SW480 (cell line): Measurements from ENCODE around the gene PI3.

ENCODE experiments used
- DNase-seq: peaks from one replicate; pipeline ENCODE4 v3.0.0-alpha.2; 2016; ENCODE audit warnings: low spot score

PI3 gene

DNA sequence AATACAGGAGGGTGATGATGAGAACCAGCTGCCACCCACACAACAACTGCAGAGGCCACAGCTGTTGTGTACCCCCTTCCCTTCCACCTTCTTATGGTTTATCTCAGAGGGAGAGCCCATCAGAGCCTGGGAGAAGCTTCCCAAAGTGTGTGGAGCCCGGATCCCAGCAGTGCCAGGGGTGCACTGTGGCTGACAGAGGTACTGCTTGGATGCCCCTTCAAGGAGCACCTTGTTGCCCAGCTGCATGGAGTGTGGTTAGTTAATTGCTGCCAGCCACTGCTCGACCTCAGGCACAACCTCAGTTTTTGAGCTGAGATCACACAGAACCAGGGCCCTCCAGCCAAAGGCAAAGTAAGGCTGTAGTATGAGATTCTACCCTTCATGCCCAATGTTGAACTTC is 13.0 kb downstream of the PI3 start:
- no peak for DNase-seq

DNA sequence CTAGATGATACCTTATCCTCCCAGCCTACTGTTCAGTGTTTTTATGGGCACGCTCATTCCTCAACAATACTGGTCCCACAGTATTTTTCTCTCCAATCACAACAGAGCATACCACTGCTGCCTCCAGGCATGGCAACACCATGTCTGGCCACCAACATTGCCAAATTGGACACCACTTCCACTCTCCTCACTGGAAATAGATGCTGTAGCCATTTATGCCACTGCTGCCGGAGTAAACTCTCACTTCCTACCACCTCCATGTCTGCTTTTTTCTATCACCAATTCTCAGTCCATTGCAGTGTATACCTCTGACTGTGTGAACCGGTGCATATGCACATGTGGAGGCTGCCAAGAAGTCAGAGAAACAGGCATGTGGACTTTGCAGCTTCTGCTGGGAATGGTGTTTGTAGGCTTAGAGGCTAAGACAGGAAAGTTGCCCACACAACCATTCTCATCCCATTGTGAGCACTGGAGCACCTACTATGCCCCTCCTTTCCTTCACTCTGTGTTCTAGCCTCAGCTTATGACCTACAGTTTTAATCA is 14.4 kb downstream of the PI3 start:
- no peak for DNase-seq

DNA sequence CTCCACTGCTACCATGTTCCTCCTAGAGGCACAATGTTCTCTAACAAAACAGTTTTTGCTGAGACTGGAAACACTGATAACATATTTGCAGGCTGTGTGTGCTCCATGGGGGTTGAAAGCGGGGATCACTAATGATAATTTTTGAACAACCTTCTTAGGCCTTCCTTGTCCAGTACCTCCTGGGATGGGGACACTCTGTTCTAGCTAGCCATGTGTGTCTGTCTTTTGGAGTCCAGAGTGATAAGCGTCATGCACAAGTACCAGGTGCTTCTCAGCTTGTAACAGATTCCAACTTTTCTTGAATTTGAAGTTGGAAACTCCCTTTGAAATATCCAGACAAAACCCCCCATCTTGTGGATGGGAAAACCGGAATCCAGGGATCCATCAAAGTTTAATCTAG is 15.2 kb downstream of the PI3 start:
- DNase-seq, result no peak

DNA sequence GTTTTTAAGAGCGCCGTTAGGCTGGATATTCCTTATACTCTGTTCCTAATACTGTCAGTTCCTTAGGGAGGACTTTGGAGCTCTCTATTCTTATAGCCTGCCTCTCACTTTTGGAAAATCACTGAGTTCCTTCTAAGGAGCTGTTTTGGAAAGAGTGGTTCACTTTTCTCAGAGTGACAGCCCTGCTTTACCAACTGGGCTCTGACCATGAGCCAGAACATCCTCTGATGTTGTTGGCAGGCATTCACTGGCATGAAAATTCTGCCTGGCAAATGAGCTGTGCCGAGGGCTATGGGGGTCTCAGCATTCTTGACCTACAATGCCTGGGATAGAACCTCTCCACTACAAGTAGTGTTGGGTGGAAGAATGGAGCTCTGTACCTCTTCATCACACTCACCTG is 17.2 kb downstream of the PI3 start:
- DNase-seq, result no peak

DNA sequence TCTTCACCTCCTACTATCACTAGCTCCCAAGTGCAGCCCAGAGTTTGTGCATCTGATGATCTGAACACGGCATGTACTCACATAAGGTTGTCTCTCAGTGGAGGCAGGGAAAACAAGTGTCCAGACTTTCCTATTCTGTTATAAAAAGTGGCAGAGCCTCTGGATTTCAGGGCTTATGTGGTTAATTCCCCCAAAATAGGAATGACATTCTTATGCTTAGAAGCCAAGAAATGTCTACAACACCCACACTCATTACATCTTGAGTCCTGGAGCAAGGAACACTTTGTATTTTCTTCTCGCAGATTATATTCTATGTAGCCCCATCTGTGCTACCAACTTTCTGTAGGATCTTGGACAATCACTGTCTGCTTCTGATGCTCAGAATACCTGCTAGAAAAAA is 18.6 kb downstream of the PI3 start:
- DNase-seq, result no peak

DNA sequence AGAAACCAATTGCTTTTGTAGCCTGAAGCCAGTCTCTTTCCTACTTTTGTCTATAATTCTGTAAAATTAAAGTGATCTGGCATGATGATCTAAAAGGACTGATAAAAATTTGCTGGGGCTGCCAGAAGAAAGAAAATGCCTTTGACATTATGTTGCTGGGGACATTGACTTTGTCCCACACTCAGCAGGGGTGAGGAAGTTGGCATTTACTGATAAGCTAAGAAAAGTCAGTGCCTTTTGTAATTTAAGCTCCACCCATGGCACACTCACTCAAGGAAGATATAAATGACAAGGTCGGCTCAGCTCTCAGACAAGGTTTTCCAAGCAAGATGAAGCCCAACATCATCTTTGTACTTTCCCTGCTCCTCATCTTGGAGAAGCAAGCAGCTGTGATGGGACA is 32.0 kb downstream of the PI3 start, which contains the start of gene SEMG1:
SEMG1 (plus strand) TSS at position 309 of the 400 bp plus-strand sequence; CDS start at position 330, 21 bp downstream.
- no peak for DNase-seq

DNA sequence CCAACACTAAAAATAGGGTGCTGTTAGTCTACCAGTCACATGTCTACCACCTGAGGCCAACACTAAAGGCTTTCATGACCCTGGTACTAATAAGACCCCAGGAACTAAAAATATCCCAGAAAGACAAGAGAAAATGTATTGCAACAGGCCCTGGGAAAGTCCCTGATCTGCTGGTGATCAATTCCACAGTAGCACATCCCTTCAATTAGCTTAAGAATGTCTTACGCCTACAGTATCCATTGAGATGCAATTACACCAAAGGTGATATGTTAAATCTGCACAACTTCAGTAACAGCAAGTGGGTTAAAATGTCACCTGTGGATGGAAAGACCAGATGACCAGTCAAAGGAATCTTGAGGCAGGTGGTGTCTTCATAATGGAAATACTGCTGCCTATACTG is 35.2 kb downstream of the PI3 start:
- DNase-seq, result no peak

DNA sequence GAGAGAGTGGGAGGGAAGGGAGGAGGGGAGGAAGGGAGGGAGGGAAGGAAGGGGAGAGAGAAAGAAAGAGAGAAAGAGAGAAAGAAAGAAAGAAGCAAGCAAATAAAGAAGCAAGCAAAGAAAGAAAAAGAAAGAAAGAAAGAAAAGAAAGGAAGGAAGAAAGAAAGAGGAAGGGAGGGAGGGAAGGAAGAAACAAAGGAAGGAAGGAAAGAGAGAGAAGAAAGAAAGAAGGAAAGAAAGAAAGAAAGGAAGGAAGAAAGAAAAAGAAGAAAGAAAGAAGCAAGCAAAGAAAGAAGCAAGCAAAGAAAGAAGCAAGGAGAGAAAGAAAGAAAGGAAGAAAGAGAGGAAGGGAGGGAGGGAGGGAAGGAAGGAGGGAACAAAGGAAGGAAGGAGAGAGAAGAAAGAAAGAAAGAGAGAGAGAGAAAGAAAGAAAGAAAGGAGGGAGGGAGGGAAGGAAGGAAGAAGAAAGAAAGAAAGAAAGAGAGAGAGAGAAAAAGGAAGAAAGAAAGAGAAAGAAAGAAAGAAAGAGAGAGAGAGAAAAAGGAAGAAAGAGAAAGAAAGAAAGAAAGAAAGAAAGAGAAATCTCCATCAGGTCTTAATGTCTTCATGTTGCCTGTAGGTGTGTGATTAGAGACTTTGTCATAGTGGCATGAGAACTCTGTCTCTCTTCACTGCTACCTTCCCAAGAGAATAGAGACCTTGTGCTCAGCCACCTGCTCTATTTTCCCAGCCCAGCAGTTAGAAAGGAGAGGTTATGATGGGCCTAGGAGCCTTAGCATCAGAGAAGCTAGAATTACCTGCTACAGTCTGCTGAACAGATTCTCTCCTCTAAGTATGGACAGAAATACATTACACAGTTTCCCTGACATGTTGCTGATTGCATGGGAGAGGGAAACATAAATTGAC is 37.1 kb downstream of the PI3 start:
- peak; percentile 20 for DNase-seq

DNA sequence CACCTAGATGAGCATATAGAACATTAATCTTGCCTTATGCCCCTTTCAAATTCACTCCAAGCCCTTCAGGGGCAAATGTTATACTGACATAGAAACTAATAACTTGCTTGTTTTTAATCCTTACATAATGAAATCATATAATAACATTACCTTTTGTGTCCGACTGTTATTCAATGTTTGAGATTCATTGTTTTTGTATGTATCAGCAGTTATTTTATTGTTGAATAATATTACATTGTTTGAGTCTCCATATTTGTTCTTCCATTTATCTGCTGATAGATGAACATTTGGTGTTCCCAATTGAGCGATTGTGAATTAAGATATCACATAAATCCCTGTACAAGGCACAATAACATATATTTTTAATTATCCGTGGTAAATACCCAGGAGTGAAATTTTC is 38.1 kb downstream of the PI3 start:
- no peak for DNase-seq

DNA sequence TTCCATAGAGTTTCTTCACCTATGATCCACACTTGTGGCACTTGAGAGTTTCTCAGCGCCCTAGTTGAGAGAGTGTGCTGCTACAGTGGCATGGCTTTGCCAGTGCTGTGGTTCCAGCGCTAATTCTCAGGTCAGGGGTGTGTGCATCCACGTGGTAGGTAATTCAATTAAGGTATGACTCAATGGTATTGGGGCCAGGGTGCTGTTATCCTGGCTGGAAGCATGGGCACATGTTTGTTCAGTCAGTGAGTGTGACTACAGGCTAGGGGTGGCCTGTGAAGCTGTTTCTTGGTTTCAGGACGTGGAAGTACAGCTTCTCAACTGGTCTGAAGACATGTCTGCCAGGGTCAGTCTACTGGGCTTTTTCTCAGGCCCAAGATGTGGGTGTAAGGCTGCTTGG is 43.4 kb downstream of the PI3 start:
- DNase-seq, result peak; percentile 15

DNA sequence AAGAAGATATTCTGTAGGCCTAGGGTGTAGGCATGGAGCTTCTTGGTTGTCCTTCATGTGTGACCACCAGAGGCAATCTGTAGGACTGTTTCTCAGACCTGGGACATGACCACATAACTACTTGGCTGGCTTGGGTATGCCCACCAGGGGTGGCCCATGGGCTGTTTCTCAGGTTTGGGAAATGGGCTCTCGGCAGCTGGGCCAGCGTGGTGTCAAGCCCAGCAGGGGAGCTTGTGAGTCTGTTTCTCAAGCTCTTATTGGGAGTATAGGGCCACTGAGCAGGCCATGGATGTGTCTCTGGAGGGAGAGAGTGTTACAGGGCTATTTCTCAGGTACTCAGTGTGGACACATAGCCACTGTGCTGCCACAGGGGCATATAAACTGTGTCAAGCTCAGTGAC is 43.9 kb downstream of the PI3 start:
- DNase-seq, result no peak

DNA sequence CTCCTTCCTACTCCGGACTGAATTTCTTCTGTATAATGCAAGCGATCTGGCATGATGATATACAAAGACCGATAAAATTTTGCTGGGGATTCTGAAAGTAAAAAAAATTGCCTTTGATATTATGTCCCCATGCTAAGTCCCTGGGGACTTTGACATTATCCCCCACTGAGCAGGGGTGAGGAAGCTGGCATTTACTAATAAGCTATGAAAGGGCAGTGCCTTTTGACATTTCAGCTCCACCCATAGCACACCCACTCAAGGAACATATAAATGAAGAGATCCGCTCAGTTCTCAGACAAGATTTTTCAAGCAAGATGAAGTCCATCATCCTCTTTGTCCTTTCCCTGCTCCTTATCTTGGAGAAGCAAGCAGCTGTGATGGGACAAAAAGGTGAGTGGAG is 46.4 kb downstream of the PI3 start, which contains the start of gene SEMG2:
SEMG2 (plus strand) TSS at position 298 of the 400 bp plus-strand sequence; CDS start at position 315, 17 bp downstream.
- no peak for DNase-seq

DNA sequence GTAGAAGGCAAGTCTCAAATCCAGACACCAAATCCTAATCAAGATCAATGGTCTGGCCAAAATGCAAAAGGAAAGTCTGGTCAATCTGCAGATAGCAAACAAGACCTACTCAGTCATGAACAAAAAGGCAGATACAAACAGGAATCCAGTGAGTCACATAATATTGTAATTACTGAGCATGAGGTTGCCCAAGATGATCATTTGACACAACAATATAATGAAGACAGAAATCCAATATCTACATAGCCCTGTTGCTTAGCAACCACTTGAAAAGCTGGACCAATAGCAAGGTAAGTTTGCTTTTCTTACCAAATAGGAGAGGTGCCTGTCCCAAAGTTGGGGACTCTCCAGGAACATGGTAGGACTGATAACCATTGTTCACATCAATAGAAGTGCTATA is 48.4 kb downstream of the PI3 start:
- DNase-seq, result no peak
